GM19023 (cell line): ENCODE results near the gene MGST1.

Experiments
- ATAC-seq: cut with Tn5 transposase; IDR thresholded peaks from one replicate; pipeline ENCODE4 v1.9.1; 2021; ENCODE audit warnings: mild to moderate bottlenecking, moderate library complexity; ENCODE audit not compliant: unreplicated experiment

Gene MGST1, protein sequence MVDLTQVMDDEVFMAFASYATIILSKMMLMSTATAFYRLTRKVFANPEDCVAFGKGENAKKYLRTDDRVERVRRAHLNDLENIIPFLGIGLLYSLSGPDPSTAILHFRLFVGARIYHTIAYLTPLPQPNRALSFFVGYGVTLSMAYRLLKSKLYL

DNA sequence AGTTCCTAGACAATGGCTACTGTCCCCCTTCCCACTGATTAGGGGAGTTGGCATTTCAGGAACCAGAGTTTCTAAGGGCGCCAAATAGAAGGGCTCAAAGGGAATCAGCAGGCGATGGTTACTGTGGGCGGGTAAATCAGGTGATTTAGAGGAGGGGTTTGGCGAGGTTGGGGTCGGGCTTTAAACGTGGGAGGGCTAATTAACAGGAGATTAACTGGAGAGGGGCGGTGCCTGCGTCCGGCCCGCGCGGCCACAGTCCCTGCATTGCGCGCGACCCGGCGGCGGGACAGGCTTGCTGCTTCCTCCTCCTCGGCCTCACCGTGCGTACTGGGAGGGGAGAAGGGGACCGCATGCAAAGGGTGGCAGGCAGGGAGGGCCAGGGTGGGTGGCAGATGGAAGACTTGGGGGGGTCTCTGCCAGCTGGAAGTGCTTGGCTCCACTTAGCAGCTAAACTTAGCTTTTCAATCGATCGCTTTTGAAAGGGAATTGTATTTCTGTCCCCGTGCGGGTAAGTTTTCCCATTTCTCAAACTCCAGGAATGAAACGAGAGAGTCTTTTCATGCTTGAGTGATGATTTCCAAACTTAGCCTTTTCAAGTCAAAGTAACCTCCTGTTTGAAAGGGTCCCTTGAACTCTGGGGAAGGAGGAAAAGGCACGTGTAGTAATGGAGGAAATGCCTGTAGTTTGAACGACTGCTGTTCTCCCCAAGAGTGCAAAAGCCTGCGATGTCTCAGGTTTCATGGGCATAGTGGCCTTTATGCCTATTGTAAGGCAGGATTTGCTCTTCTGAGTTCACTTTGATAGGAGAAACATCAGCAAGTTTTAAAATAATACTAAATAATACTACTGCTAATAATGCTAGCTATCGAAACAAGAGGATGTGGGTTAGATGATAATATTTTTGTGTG lies at the start of gene MGST1:
Gene MGST1 (plus strand): TSS at position 255 of the 908 bp plus-strand sequence. CDS start 6,608 bp downstream, outside the sequence.
- peak; percentile 76 for ATAC-seq

DNA sequence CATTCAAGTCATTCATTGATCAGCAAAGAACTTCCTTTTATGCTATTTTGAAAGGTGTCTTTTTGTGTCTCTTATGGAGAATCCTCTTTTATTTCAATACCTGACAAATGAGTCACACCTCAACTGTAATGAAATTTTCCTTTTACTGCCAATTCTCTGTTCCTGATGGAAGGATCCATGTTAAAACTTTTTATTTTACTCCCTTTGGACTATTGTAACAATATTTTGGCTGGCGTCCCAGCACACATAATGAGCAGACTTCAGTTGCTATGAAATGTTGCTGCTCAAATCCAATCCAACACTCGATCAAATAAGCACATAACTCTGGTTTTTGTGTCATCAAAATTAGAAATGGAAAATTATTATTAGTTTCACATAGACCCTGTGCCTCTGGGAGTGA lies 48.0 kb upstream of the MGST1 start:
- ATAC-seq, result no peak

DNA sequence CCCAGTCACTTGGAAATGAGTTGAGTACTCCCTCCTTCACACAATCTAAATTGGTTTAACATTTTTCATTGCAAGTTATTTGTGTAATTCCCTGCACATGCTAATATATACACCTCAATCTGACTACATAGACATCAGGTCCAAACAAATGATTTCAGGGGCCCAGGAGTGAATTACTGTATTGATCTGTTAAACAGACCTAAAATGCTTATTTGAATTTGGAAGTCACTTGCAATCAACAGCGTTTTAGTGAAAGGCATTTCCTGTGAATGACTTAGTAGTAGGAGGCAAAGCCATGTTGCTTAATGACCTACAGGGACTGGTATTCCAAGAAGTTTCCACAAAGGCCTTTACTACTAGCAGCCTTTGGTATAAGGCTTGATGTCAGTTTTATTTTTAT lies 47.3 kb upstream of the MGST1 start:
- no peak for ATAC-seq

DNA sequence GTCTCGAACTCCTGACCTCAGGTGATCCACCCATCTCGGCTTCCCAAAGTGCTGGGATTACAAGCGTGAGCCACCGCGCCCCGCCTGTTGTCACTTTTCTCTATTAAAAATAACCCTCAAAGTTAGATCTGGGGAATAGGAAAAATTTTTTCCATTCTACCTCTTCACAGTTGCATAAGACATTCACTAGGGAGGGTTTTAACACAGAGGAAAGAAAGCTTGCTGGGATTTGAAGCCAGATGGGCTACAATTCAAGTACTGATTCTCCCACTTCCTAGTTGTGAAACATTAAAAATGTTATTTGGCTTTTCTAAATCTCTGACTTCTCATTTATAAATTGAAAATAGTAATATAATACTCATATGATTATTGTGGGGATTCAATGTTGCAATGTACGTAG lies 46.7 kb upstream of the MGST1 start:
- no peak for ATAC-seq

DNA sequence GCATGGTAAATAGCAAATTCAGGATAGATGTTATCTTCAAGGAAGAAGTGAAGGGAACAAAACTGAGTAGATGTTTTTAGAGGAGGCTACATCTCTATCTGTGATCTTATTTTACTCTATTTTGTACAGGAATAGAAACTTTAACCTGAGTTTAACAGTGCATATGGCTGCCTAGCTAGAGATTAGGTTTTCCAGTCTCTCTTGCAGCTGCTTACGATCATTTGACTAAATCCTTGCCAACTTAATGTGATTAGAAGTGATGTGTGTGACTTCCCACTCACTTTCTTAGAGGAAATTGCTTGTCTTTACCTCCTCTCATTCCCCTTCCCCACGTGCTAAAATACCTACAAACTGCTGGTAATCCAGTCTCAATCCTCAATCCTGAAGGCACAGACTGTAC lies 43.5 kb upstream of the MGST1 start:
- no peak for ATAC-seq

DNA sequence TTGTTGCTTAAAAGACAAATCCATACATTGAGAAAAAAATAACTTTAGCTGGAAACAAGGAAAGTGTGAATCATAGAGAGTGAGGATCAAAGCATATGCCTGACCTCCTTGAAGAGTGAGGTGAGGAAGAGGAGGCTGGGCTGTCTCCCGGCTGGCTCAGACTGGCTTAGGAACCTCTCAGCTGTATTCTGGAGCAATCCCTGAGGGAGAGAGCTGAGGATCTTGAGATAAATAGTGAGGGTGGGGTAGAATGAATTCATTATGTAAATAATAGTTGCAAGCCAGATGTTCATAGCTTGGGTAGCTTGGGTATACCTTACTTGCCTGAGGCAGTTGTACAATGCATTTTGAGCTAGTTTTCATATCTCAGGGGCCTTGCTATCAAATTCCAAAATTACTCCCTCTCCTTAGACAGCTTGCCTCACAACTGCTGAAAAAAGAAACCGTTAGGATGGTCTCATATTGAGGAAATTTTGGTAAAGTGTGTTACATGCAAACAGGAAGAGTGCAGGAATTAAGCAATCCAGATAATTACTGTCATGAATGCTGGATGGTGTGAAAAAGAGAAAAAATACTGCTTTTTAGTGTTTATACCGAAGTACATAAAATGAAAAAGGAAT lies 39.5 kb upstream of the MGST1 start:
- ATAC-seq, result no peak

DNA sequence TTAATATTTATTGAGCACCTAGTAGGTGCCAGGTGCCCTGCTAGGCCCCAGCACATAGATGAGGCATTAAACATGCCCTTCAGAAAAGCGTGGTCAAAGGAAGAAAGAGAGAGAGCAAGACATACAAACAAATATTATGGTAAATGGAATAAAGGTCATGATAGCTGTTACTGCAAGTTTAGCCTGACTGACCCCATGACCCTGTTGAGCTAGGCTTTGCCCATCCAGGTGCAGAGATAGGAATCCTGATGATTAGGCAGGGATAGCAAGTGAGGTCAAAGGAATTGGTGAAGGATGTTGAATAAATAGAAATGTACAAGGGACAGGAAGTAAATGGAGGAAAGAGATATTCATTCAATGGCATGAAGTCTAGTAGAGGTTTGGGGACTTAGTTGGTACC lies 36.5 kb upstream of the MGST1 start:
- ATAC-seq, result no peak

DNA sequence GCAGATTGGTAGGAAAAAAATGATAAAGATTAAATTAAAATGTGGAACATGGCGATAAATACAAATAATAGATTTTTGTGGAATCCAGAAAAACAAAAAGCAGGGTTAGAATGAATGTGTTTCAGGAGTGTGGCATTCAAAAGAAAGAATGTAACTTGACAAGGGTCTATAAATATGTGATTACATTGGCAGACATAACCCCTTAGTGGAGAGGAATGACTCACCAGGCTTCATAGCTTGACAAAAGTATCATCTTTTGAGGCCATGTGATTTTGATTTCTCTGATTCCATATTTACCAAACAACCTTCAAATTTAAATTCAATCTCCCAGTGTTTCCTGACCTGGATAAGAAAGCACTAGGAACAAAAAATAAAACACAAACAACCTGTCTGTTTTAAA lies 24.4 kb upstream of the MGST1 start:
- ATAC-seq, result no peak

DNA sequence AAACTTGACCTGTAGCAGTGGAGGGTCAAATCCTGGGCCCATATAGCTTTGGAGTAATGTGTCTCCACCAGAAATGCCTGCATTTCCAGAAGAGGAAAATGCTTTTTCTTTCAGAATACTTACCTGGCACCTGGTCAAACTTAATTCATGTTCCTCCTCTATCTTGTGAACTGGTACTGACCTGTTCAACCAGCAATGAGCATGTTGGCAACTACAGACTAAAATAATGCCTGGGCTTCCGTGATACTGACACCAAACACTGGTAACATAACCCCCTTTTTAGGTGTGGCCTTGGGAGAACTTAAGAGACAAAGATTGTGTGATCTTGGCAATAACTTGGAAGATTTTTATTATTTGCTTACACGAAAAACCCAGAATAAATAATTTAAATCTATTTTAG lies 23.8 kb upstream of the MGST1 start:
- no peak for ATAC-seq

DNA sequence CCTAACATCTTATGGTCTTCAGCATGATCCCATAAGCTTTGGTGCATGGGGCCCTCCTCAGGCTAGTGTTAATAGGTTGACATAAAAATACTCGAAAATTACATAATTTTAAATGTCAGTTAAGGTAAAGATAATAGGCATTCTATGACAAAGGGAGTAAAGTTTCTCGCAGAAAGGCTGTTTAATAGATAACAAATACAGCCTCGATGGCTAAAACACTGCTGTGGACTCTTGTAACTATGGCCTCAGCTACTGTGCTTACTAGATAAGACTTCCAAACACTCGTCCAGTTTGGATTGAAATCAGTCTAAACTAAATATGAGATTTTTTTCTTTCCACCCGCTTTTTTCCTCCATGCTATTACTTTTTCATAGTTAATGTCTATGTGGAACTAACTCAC lies 23.2 kb upstream of the MGST1 start:
- ATAC-seq, result no peak

DNA sequence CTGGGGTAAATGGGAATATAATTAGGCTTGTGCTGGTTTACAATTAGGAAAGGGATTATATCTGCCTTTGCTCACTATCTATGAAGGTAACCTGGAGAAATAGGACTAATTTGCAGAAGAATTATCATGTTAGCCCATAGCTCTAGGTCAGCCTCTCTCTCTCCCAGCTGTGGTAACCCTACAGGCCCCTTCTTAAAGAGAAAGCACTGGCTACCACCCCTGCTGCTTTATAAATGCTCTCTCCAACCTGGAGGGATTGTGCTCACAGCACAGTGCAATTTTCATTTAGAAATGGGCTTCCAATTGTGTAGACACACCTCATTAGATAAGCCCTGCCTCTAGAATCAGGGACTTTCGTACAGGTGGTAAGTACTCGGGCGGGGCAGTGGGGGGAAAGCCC lies 22.7 kb upstream of the MGST1 start:
- ATAC-seq, result no peak

DNA sequence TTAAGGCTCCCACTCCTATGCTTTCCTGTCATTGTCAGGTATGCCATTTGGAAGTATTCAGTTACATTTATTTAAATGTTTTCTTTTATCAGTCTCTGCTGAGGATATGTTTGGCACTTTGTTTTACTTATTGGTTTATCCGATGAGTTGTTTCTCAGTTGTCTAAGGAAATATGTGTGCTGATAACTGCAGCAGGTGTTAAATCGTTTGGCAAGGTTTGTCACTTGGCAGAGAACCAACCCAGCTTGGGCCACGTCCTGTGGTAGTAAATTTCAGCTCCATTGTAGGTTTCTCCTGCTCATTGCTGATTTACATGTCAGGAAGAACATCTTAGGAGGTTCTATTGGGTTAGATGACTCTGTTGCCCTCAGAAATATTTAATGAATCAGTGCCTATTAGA lies 22.0 kb upstream of the MGST1 start:
- ATAC-seq, result no peak

DNA sequence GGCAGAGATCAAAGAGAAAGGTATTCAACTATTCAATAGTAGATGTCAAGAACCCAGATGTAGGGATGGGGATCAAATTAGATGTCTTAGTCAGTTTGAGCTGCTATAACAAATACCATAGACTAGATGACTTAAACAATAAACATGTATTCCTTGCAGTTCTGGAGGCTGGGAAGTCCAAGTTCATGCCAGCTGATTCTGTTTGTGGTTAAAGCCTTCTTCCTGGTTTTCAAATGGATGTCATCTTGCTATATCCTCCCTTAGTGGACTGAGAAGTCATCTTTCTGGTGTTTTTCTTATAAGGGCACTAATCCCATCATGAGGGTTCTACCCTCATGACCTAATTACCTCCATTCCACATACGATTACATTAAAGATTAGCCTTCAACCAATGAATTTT lies 19.5 kb upstream of the MGST1 start:
- ATAC-seq, result no peak

DNA sequence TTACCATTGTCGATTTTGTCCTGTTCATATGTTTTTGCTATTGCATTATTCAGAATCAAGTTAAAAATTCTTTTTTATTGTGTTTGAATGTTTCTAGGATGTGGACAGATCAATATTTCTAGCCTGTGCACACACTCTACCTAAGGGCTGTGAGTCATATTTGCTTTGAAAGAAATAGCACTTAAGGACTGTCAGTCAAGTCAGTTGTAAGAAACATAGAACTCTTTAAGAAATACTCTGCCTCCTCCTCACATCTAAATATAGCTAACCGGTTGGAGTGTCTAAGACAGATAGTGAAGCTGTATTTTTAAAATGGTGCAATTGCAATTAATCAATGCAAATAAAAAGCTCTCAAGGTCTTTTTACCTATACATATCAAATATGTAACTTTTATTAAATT lies 17.9 kb upstream of the MGST1 start:
- ATAC-seq, result no peak

DNA sequence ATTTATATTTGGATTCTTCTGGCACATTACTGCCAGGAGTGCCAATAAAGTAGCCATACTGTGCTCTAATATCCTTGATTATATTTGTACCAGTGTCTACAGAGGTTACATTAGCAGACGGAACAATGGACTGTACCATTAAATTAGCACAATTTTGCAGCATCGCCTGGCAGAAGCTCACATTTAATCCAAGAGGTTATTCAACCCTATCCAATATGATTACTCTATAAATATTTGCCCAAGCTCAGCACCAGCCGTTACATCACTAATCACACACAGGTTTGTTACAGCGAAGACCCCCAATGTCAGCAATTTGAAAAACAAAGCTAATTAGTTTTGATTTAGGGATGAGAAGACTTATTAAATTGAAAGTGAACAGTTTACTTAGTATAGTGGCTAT lies 16.9 kb upstream of the MGST1 start:
- ATAC-seq, result no peak

DNA sequence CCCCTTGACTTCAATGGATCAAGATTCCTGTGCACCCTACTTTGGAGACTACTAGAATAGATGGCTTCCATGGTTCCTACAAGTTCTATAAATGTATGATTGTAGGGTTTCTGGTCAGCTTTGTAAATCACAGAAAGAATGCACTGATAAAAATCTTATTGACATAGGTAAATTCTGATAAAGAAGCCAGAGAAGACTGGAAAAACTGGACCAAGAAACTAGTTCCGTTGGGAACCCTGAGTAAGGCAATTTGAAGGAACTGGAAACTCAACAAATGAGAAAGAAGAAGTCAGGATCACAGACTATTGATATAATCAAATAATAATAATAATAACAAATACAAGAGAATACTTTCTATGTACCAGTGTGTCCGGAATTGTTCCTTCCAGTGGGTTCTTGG lies 15.4 kb upstream of the MGST1 start:
- ATAC-seq, result no peak

DNA sequence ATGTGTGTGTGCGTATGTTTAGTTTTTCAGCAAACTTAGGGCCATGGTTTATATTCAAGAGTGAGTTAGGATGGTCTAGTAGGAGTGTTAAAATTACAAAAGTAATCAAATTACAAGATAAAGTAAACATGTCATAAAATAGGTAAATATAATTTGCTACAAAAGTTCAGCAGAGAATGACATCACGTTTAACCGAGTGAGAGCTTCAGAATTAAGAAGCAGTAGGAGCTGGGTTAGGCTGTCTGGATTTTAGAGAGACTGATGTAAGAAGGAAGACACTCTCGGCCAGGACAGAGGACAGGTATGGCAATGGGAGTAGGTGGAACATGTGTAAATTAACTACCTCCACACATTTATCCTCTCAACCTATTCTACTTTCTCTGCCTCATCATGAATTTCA lies 11.6 kb upstream of the MGST1 start:
- ATAC-seq, result no peak

DNA sequence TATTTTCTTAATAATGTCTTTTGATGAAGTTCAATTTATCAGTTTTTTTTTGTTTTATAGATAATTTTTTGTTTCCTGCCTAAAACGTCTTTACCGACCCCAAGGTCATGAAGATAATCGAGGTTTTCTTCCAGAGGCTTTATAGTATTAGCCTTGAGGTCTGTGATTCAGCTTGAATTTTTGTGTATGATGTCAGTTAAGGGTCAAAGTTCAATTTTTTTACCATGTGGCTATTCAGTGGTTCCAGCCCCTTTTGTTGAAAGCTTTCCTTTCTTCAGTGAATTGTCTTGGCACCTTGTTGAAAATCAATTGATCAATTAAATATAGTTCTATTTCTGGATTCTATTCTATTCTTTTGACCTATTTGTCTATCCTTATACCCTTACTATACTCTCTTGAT lies 3.2 kb upstream of the MGST1 start:
- no peak for ATAC-seq

DNA sequence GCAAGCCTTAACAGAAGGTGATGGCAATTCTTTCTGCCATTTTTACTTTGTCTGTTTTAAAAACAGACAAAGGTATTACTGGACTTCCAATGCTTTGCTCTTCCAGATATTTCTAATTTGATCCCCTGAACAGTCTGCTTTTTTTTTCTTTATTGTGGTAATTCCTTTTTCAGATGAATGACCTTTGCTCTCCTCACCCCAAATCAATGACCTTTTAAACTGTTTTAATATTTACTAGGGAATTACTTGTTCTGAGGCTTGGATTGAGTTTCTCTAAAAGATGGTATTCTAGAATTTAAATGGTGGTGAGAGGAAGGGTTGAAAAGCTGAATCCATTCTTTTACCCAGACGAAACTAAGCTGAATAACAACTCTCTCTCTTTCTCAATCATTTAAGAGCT lies 2.3 kb upstream of the MGST1 start:
- ATAC-seq, result no peak

DNA sequence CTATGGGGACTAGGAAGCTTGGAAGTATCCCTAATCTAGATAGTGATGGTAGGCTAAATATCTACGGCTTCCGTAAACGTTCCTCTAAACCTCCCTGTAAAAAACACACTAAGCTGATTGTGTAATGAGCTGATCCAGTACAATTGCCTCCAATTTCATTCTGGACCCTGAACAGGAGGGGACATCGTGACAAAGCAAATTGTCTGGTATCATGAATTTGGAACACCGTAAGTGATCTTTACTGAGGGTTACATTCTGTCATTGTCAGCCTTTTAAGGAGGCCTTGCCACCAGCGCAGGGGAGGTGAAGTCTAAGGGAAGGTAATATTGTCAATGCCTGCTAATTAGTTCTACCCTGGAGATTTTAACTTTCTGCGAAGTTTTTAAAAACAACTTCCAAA lies 487 bp upstream of the MGST1 start:
- ATAC-seq, result no peak

DNA sequence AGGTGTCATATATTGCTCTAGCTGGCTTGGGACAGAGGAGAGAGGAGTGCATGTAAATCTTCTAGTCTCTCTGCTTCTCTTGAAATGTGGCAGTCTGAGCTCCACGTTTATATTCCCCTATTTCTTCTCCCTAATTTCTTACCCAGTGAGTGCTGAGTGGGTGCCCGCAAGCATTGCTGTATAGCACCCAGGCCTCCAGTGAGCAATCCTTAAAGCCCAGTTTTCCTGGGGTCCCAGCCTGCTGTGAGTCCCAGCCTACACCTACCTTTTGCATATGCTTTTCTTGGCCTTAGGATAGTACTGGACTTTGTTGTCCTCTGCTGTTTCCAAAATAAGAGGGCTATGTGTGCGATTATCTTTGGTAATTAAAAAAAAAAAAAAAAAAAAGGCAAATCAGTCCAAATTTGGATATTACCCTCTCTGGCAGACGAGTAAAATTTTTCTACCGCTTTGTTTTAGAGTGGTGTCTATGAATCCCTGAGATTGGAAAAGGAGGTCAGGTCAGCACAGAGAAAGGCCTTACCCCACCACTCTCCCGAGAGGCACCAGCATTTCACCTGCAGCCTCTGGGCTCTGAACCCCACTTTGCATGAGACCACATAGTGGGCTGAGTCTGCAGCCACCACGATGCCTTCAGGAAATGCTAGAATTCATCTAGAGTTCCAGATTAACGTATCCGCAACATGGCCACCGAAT lies 1.1 kb downstream of the MGST1 start:
- peak; percentile 63 for ATAC-seq

DNA sequence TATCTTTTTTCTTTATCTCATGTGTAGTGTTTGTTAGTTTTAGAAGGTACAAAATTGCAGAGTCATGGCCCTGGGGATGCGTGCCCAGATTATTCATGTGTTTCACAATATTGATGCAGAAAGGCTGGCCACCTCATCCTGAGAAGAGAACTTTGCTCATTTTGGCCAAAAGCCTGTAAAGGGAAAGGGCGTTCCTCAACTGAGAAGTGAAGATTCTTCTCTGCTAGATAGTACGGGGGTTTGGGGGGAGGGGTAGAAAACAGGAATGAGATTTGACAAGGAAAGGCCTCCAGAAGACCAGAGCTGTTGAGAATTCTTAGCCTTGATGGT lies 1.7 kb downstream of the MGST1 start:
- ATAC-seq, result peak; percentile 44
